Measurements from ENCODE around the gene ROBO1. TPM values are rescaled to one million over a fixed set of nuclear protein-coding genes. Genes with fewer than 3 reads are reported as not detected.

ROBO1 gene
- total RNA-seq, 1 experiment from 2014 or later: 0.25 TPM

DNA sequence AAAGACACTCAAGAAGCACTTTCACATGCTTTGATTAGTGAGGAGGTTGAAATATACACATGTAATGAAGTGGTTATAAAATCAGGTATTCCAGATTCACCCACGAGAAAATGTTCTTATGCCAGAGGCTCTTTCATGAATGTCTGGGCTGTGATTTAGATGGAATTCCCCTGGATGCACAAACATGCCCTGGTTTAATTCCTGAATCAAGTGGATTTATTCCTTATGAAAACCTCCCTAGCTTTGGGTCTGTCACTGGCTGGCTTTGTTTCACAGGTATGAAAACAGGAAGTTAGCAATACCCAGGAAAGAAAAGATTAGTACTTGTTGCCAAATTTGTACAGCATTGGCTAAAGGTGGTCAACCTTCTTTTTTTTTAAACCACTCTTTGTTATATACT, 1123.0 kb downstream of the ROBO1 start:
- DNase-seq (ENCODE audit: low spot score): no peak

DNA sequence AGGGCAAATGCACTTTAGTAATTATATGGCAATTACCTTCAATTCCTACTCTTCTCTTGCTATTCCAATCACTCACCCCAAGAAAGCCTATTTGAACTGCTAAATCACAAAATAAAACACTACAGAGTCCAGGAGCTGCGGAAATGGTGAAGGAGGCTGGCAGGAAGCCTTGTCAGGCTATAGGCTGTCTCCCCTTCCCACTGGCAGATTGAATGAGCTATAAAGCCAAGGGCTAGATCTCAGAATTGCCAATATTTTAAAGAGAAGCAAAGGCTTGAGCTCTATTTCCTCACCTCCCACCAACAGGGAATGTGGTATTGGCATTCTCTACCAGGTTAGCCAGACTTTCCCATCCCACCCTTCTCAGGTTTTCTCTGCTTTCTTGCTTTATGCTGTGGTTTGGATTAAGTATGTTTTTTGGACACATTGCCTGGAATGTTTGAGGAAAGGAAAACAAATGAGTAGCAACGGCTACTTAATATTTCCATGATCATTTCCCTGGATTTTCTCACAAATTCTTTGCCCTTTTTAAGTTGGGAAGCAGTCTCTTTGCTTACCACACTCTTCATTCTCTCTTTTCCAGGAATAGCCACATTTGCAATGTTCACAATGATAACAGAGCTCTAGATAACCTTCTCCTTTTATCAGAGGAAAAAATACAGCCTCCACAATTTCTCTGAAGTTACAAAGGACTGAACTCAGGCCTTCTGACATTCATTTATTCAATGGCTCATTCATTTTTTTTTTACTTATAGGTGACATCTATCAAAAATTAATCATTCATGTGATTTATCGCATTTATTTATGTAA, 1125.4 kb downstream of the ROBO1 start:
- no peak for DNase-seq (ENCODE audit: low spot score)

- DNase-seq (ENCODE audit: low spot score): no peak
These were observed 1126.1 kb downstream of the ROBO1 start for GRCh38 chr3:78641703-78642102.

- no peak for DNase-seq (ENCODE audit: low spot score)
These were observed 1133.5 kb downstream of the ROBO1 start for GRCh38 chr3:78634316-78634715.

GRCh38 chr3:78633626-78634025, 1134.2 kb downstream of the ROBO1 start:
- no peak for DNase-seq (ENCODE audit: low spot score)

- no peak for DNase-seq (ENCODE audit: low spot score)
These were observed 1134.8 kb downstream of the ROBO1 start for GRCh38 chr3:78632925-78633553.

DNA sequence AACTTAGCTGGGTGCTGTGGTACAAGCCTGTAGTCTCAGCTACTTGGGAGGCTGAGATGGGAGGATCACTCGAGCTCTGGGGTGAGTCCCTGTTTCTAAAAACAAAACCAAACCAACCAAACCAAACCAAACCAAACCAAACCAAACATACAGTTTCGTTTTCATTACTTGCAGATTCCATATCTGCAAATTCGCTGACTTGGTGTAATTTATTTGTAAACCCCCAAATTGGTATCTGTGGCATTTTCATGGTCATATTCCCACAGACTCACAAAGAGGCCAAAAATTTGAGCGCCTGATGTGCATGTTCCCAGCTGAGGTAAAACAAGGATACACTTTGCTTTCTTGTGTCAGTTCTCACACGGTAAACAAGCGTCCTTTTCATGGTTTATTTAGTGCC, 1138.3 kb downstream of the ROBO1 start:
- no peak for DNase-seq (ENCODE audit: low spot score)

DNA sequence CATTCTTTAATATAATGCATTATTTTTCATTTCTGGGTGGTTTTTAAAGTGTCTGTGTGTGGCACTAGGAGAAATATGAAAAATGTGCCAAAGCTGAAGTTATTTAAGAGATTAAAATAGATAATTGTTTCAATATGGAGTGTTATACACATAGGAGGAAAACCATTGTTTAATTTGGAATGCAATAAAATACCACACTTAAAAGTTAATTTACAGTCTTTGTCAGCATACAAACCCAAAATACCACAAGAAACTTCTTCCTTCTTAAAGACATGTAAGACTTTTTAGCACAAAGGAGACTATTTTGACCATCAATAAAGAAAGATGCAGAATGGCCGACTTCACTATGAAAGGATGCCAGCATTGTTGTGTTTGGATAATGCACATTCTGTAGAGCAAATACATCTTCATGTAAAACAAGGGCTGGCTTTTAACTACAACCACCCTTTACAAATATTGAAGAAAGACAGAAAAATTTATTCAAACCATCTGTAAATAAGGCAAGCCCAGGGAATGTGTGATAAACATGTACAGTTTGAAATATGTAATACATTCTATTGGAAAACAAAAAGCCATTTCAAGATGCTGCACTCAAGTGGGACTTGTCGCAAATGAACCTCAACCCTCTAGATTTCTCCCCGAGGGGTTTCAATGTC, 1146.6 kb downstream of the ROBO1 start:
- no peak for DNase-seq (ENCODE audit: low spot score)

- DNase-seq (ENCODE audit: low spot score): no peak
These were observed 1153.3 kb downstream of the ROBO1 start for GRCh38 chr3:78614486-78614885.

GRCh38 chr3:78613421-78613879, 1154.3 kb downstream of the ROBO1 start:
- no peak for DNase-seq (ENCODE audit: low spot score)

- DNase-seq (ENCODE audit: low spot score): no peak
These were observed 1156.5 kb downstream of the ROBO1 start for GRCh38 chr3:78611278-78611677.

DNA sequence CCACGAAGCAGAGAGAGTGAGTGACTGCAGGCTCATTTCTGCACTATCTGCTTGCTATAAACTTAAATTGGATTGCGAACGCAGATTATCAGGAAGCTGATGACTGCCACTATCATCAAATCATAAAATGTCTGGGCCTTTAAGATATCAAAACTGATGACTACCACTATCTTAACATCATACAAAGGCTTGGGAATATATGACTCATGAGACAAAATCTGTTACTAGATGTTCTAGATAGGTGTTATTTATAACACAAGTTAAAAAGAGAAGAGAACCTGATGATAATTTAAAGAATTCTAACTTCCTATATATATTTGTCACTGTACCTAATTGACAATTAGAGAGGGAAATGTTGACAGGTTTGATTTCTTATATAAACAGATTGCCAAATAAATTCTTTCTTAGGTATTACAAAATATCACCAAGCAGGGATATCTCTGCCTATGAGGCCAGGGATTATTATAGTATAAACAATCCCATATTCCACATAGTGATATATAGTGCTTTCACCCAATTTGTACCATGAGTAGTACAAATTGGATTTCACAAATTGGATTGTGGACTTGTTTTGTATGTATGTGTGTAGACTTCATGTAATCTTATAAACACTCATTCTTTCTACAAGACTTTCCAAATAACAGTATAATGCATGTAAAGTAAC, 1157.2 kb downstream of the ROBO1 start:
- DNase-seq (ENCODE audit: low spot score): no peak

DNA sequence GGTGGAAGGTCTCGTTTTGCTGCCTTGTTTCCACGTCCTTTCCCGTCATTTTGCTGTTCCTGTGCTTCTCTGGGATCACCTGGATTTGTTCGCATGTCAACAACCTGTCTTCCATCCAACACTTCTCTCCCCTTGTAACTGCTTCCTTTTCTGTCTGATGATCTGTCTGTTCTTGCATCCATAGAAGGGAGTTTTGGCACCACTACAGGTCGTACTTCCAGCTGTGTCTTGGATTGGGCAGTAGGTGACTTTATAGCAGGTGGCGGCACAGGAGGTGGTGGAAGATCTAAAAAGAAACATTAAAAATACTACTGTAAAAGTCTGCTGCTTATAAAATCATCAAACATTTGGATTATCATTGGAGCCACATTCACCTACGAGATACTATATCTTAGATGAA, 1161.0 kb downstream of the ROBO1 start:
- DNase-seq (ENCODE audit: low spot score): no peak

- DNase-seq (ENCODE audit: low spot score): no peak
These were observed 1162.6 kb downstream of the ROBO1 start for GRCh38 chr3:78605178-78605577.

DNA sequence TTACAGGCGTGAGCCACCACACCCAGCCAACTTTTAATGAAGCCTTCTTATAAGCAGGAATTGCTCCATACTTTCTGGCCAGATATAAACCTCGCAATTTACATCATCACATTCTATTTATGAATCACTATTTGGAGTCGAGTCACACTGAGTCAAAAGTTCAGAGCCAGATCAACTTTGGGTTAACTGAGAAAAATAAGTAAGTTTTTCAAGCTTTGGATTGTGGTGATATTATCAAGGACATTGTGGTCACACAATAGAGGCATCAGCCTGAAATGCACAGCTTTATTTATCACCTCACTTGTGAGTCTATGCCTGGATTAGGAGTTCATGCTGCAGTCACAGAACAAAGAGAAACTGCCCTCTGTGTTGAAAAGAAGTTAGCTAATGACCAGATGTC, 1163.5 kb downstream of the ROBO1 start:
- no peak for DNase-seq (ENCODE audit: low spot score)

GRCh38 chr3:78601249-78601648, 1166.5 kb downstream of the ROBO1 start:
- no peak for DNase-seq (ENCODE audit: low spot score)

GRCh38 chr3:78589778-78590177, 1178.0 kb downstream of the ROBO1 start:
- DNase-seq (ENCODE audit: low spot score): no peak

DNA sequence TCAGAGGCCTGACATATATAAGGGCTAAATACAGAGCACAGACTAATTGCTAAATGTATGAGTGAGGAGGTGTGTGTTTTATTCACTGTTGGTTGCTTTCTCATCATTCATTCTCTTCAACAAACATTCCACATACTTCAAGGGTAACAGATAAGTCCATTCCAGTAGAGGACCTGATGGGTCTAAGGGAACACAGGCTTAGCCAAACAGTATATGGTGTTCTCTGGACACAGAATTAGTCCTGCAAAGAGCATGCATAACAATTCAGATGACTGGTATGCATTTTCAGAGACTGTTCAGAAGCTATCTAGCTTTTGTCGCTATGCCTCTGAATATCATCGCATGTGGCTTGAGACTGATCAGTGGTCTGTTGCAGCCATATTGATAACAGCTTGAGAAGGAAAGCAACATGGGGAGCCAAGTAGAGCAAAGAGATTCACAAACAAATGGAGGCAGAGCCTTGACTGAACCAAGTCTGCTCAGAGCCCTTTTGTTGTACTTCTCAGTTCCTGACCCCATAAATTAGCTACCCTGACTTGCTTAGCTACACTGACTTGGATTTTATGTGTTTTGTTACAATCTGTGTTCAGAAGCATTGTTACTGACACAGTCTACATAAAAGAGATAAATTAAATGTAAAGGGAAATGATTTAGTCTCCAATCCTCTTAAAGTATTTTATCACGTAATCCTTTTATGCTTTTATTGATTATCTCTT, 1178.7 kb downstream of the ROBO1 start:
- no peak for DNase-seq (ENCODE audit: low spot score)

- no peak for DNase-seq (ENCODE audit: low spot score)
These were observed 1187.1 kb downstream of the ROBO1 start for GRCh38 chr3:78580681-78581080.

DNA sequence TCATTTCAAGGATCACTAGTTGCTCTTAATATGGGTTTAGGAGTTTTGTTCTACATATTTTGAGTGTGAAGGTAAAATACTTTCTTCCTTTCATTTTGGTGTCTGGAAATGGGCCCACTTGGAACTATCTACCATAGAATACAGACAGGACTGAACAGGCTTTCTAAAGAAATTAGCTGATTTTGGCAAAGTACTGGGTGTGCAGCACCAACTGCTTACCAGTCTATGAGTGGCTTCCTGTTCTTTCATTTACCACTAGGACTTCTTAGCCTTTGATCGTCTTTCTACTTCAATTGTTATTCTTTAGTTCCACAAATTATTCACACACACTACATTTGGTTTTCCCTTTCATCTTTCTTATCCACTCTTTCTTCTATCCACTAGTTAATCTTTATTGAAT, 1196.3 kb downstream of the ROBO1 start:
- no peak for DNase-seq (ENCODE audit: low spot score)

DNA sequence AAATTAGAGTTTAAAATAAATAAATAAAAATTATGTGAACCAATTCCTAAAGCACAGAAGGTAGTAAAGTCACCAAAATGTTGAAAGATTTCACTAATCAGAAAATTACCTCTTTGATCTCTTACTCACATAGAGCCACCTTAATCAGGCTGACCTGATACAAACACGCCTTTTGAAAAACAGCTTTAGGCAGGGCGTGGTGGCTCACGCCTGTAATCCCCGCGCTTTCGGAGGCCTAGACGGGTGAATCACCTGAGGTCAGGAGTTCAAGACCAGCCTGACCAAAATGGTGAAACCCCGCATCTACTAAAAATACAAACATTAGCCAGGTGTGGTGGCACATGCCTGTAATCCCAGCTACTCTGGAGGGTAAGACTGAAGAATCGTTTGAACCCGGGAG, 1197.3 kb downstream of the ROBO1 start:
- DNase-seq (ENCODE audit: low spot score): no peak
